GM21515 (cell line): ENCODE measurements around the gene SHLD1.
A peak's percentile ranks its signal among the peaks of the same experiment; 100 is the strongest.

Experiments
- ATAC-seq: cut with Tn5 transposase; IDR thresholded peaks from one replicate; pipeline ENCODE4 v1.9.1; 2021; ENCODE audit not compliant: unreplicated experiment

Gene SHLD1

GRCh38 chr20:5810800-5811422 lies 60.7 kb downstream of the SHLD1 start:
- no peak for ATAC-seq

DNA sequence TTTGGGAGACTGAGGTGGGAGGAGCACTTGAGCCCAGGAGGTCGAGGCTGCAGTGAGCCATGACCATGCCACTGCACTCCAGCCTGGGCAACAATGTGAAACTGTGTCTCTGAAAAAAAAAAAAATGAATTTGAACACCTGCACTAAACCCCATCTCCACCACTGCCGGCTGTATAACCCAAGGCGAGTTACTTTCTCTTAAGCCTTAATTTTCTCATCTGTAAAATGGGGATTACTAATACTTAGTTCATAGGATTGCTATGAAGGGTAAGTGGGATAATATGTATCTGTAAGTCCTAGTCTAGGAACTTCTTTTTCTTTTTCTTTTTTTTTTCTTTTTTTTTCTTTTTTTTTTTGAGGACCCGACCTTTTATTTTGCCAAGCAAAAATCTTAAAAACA lies 61.5 kb downstream of the SHLD1 start:
- ATAC-seq, result no peak

DNA sequence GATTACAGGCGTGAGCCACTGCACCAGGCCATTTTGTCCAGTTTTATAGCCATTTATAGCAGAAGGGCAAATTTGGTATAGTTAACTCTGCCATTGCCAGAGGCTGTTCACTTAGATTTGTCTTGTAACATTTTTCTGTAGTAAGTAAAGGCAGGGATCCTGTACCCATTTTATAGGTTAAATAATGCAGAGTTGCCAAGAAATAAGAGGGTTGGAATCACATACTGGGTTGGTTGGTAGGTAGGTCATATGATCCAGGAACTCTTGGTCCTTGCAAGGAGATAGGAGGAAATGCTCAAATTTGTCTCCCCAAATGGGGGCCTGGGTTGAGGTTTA lies 68.1 kb downstream of the SHLD1 start:
- ATAC-seq, result no peak

DNA sequence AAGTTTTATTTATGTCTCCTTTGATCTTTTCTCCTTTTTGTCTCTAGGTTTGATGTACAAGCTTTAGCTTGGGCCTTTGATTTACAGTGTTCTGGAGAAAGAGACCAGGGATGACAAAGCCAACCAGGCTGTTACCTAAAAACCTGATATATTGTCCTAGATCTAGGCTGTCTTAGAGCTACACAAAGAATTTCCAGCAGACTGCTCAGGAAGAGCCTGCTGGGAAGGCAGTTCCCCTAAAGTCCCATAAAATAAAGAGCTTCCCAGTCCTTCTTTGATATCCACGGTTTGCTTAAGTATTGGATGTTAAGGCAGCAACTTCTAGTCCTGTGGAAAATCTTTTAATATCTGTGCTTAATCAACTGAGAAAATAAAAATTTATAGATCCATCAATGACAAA lies 70.5 kb downstream of the SHLD1 start:
- no peak for ATAC-seq

GRCh38 chr20:5821627-5822215 lies 71.5 kb downstream of the SHLD1 start:
- no peak for ATAC-seq

DNA sequence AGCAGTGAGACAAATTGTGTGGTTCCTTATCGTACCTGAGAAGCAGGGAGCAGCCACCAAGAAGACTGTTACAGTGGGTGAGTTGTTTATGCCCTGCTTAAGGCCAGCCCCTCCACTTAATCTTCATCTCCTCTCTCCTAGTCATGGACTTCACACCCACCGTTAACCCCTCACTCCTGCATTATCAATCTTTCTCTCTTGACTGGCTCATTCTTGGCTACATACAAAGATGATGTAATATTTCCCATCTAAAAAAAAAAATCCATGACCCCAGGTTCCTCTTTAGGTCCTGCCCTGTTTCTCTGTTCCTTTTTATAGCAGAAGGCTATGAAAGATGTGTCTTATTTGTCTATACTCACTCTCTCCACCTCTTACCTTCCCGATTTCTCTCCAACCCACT lies 72.4 kb downstream of the SHLD1 start:
- no peak for ATAC-seq

DNA sequence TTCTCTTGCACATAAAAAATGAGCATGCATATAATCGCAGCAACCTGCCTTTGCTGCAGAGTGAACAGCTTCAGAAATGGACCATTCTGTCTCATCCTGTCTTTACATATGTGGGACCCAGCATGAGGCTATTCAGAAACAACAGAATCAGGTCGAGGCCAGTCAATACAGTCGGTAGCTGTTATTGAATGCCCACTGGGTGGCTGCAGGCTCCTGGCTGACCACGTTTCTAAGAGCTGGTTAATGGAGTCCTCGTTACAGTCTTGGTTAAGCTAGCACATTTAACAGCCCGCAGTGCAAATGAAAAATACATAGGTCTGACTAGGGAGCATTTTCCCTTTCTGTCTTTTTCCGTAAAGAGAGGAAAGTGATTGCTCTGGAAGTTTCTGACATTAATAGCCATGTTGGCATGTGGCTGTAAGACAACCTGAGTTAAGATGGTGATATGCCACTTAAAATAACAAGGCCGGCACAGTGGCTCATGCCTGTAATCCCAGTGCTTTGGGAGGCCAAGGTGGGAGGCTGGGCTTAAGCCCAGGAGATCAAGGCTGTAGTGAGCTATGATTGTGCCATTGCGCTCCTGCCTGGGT lies 75.0 kb downstream of the SHLD1 start:
- no peak for ATAC-seq

DNA sequence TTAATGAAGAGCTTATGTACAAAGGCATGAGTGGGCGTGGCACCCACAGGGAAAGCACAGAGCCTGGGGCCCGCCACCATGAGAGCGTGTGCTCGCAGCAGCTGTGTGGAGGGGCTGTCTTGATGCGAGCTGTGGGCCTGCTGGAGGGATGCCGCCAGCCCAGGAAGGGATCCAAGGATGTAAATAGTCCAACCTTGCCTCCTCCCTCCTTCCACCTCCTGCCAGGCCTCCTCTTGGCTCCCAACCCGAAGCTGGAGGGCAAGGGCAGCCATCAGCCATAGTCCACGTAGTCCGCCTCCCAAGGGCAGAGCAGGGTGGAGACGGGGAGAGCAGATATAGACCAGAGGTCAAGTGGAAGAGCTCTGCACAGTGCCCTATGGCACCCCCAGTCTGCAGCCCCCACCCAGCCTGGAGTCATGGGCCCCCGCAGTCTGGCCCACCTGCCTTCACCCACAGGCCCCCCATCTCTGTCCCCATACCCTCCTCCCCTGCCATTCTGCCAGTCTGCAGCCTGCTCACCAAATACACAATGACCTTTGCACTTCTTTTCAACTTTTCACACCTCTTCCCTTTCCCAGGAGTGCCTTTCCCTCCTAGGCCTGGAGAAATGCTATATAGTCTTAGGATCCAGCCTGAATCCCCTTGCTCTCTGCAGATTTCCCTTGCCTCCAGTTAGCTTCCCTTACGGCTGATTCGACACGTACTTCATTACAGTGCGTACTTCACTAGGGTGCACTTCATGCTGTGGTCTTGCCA lies 77.1 kb downstream of the SHLD1 start:
- no peak for ATAC-seq

DNA sequence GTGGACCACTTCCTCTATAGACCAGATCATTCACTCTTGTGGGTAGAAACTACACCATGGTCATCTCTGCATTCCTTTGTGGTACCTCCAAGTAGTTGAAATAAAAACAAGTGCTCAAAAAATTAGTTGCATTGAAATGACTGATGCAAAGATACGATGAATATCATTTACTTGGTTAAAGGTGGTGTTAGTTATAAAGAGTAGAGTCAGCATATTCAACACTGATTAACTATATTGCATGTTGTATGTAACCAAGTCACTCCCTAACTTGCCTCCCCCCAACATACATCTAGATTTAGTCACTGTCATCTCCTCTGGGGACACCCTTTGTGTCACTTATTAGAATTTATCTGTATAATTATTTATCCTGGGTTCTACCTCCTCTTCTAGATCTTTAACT lies 77.7 kb downstream of the SHLD1 start:
- ATAC-seq, result no peak

- no peak for ATAC-seq
Measured at GRCh38 chr20:5829241-5829809, 79.1 kb downstream of the SHLD1 start.

GRCh38 chr20:5831539-5832237 lies 81.5 kb downstream of the SHLD1 start:
- ATAC-seq, result no peak

GRCh38 chr20:5833309-5833941 lies 83.2 kb downstream of the SHLD1 start:
- no peak for ATAC-seq

DNA sequence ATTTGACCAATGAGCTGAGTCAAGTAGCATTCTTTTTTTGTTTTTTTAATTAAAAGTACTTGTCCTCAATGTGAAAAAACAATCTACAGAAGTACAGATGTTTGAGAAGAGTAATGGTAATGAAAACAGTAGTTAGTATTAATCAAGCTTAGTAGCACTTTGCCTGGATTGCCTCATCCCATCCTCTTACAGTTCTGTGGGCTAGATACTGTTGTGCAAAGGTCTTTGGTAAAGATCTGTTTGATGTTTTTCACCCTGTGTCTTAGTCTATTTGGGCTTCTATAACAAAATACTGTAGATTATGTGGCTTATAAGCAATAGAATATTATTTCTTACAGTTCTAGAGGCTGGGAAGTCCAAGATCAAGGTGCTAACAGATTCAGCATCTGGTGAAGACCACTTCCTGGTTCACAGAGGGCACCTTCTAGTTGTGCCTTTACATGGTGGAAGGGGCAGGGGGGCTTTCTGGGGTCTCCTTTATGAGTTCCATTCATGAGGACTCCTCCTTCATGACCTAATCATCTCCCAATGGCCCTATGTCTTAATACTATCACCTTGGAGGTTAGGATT lies 84.3 kb downstream of the SHLD1 start:
- no peak for ATAC-seq

- ATAC-seq, result no peak
Measured at GRCh38 chr20:5835321-5835821, 85.2 kb downstream of the SHLD1 start.

DNA sequence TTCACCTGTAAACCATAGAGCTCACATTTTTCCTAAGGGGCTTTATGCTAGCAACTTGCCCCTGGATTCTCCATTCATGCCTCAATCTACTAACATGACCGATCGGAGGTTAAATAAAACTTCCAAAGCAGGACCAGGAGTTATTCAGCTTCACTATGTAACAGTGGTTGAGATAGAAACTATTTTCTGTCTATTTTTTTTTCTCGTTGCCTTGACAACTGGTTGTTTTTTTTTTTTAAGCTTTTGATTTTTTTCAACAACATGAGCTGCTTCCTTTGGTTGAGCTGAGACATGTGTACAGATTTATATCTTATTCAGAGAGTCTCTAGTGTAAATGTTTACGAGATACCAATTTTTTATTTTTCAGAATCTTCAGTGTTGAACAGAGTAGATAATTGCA lies 85.7 kb downstream of the SHLD1 start:
- ATAC-seq, result no peak

DNA sequence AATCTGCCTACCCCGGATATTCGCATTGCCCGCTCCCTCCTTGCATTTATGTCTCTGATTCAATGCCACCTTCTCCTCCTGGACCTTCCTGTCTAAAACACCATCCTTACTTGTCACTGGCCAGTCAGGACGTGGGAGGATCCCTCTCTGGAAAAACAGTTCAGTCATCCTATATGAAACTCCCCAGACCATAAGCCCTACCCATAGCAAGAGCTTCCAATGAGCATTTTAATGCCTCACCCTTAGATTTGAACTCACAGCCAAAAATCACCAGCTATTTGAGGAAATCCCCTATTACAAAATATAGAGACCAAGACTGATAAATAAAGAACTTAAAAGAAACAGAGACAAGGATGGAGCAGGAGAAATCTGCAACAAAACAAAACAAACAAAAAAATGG lies 86.4 kb downstream of the SHLD1 start:
- no peak for ATAC-seq

- no peak for ATAC-seq
Measured at GRCh38 chr20:5840411-5841002, 90.3 kb downstream of the SHLD1 start.

- no peak for ATAC-seq
Measured at GRCh38 chr20:5841522-5841921, 91.3 kb downstream of the SHLD1 start.

DNA sequence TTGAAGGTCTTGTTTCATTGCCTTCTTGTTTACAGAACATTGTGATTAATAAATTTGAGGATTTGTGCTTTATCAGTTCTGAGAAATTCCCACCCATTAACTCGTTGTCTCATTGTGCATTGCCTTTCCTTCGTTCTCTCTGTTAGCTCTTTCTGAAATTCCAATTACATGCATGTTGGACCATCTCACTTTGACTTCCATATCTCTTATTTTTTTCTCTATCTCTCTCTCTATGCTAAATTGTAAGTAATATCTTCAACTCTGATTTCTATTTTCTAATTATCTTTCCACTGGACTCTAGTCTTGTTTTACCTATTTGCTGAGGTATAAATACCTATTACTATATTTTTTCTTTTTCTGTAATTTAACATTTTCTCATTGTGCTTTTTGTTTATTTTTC lies 92.3 kb downstream of the SHLD1 start:
- no peak for ATAC-seq

DNA sequence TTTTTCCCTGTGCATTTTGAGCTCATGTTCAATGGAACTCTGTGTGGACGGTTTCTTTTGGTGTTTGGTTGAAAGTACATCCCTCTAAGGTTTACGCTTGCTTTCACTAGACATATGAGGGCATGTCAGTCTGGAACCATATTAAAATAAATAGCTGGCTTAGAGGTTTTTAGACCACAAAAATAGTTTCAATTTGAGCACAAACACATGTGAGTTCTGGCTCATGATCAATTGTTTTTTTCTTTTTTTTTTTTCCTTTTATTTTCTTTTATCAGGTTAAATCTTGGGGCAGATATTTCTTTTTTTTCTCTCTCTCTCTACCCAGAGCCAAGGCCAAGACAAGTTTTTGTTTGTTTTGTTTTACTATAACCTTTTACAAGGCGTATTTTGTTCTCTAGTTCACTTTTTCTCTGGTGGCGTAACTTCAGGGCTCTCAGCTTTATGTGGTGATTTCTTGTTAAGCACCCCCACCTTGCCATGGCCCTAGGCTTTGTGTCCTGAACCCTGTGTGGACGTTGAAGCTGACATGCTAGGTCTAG lies 92.9 kb downstream of the SHLD1 start:
- peak; percentile 58 for ATAC-seq
